NCI-H2029 (cell line): ENCODE data around the gene SPDYE6.
"Not testable (repeated sequence)": the region's sequence is repeated elsewhere in the genome, so short reads cannot be mapped to it uniquely, and the experiment has no call there.

ENCODE experiments used
- DNase-seq: peaks from one replicate; lab custom pipeline; 2025; lab: John Stamatoyannopoulos, UW

SPDYE6 gene, protein sequence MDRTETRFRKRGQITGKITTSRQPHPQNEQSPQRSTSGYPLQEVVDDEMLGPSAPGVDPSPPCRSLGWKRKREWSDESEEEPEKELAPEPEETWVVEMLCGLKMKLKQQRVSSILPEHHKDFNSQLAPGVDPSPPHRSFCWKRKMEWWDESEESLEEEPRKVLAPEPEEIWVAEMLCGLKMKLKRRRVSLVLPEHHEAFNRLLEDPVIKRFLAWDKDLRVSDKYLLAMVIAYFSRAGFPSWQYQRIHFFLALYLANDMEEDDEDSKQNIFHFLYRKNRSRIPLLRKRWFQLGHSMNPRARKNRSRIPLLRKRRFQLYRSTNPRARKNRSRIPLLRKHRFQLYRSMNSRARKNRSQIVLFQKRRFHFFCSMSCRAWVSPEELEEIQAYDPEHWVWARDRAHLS

DNA sequence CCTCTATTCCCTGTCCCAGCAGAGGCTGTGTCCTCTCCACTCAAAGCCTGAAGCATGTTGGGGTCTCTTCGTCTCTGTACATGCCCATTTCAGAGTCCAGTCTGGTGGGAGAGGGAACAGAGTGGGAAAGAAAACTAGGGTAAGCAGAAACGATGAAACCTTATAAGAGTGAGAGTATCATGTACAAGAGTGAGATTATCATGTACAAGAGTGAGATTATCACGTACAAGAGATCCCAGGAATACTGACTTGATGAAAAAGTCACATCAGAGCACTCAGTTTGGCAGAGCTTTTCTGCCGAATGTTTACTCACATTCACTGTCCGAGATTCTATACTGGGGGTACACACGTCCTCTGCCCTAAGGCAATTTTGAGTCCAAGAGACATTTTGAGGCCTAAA lies at the start of gene SPDYE6:
SPDYE6 (minus strand) TSS at position 101 of the 400 bp plus-strand sequence. CDS start 421 bp downstream, outside the sequence.
- not testable (repeated sequence) for DNase-seq

DNA sequence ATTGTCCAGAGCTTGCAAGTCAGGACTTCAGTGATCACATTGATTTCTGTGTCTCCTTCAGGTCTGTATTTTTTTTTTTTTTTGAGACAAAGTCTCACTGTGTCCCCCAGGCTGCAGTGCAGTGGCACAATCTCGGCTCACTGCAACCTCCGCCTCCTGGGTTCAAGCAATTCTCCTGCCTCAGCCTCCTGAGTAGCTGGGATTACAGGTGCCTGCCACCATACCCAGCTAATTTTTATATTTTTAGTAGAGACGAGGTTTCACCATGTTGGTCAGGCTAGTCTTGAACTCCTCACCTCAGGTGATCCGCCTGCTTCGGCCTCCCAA lies 48.6 kb upstream of the SPDYE6 start:
- DNase-seq = not testable (repeated sequence)

DNA sequence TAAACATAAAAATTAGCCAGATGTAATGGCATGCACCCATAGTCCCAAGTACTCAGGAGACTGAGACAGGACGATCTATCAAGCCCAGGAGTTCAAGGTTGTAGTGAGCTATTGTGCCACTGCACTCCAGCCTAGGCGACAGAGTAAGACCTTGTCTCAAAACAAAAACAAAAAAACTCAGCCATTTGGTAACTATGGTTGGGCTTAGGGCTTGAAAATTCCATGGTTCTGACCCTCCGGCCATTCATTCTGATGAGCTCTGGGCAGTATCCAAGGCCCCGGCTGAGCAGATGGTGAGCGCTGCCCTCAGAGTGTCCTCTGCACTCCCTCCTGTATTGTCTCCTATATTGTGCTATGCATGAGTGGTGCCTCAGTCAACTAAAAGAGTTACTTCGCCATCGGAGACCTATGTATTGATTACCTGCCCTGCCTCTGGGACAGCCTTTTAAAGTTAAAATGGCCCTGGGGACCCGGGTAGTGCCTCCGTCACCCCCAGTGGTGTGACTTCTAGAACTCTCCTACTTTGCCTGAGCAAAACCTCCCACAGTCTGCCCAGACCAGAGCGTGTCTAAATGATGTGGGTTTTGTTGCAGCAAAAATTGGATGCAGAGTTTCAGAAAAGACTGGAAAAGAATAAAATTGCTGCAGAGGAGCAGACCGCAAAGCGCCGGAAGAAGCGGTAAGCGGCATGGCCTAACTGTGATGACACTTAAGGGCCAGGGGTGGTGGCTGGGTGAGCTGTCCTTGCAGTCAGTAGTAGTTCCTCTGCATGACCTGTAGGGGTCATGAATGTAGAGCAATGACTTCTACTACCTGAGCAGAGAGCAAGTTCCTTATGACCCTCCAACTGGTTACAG lies 48.0 kb upstream of the SPDYE6 start:
- DNase-seq = peak; percentile 53

DNA sequence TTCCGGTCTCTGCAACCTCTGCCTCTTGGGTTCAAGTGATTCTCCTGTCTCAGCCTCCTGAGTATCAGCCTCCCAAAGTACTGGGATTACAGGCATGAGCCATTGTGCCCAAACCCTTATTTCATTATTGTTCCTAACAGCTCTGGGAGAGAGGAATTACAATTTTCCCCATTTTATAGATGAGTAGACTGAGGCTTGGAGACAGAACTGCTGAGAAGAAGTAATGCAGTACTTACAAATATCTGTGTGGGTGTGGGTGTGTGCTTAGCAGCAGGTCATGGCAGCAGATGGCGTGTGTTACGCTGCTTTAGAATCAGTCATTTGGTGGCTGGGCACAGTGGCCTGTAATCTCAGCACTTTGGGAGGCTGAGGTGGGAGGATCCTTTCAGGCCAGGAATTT lies 47.3 kb upstream of the SPDYE6 start:
- no peak for DNase-seq

DNA sequence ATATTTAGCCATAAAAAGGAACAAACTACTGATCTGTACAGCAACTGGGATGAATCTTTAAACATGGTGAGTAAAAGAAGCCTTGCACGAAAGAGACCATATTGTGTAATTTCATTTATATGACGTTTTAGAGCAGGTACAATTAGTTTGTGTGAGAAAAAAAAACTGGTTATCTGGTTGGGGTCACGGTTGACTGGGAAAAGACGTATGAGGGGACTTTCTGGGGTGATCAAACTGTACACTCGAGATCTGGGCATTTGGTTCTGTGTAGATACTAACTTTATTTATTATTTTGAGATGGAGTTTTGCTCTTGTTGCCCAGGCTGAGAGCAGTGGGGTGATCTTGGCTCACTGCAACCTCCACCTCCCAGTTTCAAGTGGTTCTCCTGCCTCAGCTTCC lies 44.1 kb upstream of the SPDYE6 start:
- DNase-seq = no peak

DNA sequence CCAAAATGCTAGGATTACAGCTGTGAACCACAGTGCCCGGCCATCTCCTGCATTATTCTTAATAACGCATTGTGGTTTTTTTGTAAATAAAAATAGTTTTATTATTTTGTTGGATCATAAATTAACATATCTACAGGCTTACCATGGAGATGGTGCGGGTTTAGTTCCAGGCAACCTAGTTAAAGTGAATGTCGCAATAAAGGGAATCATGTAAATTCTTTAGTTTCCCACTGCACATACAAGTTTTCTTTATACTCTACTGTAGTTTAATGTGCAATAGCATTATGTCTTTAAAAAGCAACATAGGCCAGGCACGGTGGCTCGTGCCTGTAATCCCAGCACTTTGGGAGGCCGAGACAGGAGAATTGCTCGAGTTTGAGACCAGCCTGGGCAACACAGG lies 42.3 kb upstream of the SPDYE6 start:
- DNase-seq = no peak

DNA sequence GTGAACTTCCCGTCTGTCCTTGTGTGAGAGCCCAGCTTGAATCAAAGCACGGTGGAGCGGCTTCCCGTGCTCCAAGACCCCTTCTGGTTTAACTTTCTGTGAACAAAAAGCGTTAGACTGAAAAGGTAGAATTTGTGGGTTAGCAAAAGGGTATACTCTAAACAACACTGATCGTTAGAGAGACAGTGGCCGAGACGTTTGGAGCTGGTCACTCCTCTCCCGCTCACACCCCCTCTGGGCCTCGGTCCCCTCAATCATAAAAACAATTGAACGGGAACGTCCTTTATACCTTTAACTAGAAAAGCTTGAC lies 40.4 kb upstream of the SPDYE6 start:
- DNase-seq = no peak

DNA sequence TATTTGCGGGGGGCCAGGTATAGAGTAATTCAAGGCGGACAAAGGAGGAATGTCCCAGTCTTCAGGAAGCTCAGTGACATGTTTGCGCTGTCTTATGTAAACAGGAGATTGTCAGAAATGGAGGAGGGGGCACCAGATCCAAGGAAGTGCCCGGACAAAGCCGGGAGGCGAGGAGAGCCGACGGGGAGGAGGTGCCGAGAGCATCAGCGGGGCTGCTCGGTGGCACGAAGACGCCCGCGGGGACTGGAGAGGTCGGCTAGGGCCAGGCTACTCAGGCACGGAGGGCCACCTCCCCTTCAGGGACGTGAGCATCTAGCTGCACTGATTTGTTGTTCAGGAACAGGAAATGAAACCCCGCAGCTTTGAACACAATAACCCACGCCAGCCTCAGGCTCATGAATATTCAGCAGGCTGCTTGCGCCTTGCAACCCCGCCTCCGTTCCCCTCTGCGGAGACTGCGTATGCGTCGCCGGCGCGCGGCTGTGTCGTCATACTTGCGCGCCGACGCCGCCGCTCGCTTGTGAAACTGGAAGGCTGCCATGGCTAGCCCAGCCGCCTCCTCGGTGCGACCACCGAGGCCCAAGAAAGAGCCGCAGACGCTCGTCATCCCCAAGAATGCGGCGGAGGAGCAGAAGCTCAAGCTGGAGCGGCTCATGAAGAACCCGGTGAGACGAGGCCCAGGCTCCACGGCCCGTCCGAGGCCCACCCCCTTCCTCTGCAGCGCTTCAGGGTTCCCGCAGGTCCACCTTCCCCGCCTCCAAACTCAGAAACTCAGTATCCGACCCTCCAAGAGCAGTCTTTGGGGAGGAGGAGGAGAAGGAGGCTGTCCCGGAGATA lies 39.8 kb upstream of the SPDYE6 start, which contains the start of gene PRKRIP1:
PRKRIP1 (plus strand) TSS at position 491 of the 837 bp plus-strand sequence; CDS start at position 540, 49 bp downstream.
- peak; percentile 85 for DNase-seq

DNA sequence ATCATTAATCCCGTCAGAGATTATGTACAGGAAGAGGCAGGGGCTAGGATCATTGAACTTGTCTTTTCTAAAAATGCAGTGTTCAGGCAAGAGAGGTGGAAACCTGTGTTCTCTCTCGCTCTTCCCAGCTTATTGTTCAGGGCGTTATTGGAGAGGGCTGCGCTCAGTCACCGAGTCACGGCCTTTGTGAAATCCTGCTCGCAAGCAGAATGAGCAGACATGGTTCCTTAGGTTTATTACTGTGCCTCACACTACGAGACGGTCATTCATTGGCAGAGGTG lies 39.3 kb upstream of the SPDYE6 start:
- no peak for DNase-seq

DNA sequence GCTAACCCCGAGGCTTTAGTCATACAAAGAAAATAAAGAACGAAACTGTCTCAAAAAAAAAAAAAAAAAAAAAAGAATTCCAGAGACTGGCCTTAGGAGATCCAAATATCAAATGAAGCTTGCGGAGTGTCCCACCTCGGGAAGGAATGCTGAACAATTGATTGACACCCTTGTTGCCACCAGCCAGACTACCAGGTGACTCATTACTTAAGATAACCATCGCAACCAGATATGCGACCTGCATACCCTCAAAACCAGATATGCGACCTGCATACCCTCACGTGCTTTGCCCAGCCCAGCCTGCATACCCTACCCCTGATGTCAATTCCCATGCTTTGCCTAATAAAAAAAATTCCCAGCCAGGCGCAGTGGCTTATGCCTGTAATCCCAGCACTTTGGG lies 37.2 kb upstream of the SPDYE6 start:
- no peak for DNase-seq

DNA sequence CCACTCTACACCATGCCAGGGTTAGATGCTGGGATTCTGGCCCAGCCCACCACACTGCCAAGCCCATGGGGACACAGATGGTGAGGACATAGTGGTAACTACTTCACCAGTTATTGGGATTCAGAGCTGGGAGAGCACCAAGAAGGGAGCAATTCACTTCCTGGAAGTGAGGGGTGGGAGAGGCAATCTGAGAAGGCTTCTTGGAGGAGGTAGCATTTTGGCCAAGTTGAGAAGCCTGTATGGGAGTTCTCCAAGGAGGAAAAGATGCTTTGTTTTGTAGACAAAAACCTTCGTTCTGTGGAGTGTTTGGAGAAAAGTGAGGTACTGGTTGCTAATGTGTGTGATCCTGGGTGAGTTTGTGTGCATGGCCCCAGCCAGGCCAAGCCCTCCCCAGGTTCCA lies 36.1 kb upstream of the SPDYE6 start:
- DNase-seq = no peak

DNA sequence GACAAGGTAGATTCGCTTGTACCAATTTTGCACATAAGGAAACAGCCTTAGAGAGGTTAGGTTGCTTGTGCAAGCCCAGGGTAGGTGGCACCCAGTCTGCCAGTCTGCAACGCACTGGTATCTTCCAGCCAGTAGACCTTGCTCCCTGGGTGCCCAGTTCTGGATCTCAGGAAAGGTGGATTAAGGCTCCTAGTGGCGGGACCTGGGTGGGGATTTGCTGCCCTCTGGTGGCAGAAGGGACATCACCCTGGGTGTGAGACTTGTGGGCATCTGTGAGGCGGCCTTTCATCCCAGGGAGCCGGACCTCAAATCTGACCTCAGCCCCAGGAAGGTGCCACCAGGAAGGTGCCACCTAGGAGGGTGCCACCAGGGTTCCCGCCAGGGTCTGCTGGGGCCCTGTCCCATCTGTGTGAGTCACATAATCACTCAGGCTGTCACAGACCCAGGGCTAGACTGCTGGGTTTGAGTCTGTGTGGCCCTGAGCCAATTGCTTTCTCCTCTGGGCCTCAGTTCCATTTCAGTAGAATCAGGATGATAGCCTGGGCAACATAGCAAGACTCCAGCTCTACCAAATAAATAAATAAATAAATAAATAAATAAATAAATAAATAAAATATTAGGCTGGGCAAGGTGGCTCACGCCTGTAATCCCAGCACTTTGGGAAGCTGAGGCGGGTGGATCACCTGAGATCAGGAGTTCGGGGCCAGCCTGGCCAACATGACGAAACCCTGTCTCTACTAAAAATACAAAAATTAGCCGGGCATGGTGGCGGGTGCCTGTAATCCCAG lies 34.6 kb upstream of the SPDYE6 start:
- DNase-seq = peak; percentile 65

DNA sequence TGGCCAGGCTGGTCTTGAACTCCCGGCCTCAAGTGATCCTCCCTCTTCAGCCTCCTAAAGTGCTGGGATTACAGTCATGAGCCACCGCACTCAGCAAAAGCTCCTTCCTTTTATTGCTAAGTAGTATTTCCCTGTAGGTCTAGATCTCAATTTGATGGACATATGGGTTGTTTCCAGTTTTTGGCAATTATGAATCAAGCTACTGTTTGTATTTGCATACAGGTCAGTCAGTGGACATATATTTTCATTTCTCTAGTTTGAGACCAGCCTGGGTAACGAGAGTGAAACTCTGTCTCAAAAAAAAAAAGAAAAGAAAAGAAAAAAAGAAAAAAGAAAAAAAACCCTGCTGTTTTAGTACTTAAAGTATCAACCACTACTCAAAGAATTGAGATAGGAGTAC lies 33.6 kb upstream of the SPDYE6 start:
- DNase-seq = no peak

DNA sequence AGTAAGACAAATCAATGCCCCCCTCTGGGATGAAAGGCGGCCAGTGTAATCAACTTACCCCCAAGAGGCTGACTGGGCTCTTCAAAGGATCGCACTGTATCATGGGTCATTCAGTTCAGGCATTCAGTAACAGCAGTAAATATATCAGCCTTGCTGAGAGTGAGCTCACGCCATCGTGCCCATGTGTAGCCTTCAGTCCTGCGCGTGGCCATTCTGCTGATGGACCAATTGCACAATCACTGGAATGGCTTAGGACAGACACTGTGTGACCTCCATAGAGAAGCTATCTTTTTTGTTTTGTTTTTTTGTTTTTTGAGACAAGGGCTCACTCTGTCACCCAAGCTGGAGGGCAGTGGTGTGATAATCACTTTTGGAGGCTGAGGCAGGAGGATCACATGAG lies 30.8 kb upstream of the SPDYE6 start:
- DNase-seq = no peak

DNA sequence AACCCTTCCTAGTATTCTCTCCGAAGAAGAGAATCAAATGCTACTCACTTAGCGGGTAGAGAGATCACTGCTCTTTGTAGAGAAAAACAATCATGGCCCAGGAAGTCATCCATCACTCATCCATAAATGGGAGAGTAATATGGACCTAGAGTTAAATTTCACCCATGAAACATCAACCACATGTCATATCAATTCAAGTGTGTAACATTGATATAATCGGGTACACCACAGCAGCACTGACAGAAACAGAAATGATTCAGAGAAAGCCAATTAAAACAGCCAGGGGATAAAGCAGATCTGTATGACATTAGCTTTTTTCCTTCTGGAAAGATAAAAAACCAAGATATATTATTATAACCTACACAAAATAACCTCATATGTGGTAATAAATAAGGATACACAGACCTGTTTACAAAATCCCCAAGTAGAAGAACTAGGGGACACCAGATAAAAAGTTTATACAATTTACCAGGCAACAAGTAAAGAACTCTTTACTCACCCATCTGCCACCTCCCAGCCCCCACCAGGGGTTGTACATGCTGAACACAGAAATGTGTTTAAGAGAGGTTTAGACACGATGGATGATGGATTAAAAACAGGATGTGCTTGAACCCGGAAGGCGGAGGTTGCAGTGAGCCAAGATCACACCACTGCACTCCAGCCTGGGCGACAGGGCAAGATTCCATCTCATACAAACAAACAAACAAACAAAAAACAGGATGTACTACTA lies 25.6 kb upstream of the SPDYE6 start:
- not testable (repeated sequence) for DNase-seq

DNA sequence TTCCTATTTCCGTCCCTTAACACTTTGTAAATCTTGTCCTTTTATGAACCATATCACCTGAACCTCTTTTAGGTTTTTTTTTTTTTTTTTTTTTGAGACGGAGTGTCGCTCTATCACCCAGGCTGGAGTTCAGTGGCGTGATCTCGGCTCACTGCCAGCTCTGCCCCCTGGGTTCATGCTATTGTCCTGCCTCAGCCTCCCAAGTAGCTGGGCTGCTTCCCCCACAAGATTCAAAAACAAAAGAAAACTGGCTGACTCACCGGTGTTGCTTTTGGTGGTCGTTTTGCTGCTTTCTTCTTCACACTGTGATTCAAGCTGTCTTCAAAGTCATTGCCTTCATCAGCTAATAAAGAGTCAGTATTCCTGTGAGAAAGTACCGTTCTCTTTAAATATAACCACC lies 24.6 kb upstream of the SPDYE6 start:
- not testable (repeated sequence) for DNase-seq

DNA sequence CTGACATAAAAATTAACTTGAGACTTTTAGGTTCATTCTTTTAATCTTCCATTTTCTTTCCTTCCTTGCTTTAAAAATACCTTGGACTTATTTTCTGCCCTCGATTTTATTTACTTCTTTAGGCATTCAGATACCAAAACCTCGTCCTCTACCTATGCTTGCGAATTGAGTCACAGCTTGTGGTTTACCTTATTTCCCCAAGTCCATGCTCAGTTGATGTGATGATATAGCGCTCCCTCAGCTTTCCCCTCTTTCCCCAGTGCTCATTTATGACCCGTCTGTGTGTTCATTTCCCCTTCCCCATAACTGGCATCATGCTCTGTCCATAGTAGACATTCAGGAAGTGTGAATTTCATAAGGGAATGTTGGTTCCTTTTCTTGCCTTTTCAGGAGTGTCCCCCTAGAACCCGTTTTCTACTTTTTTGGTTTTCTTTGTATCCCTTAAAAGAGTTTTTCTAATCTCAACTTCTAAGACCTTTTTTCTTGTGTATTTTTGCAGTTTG lies 20.8 kb upstream of the SPDYE6 start:
- no peak for DNase-seq

DNA sequence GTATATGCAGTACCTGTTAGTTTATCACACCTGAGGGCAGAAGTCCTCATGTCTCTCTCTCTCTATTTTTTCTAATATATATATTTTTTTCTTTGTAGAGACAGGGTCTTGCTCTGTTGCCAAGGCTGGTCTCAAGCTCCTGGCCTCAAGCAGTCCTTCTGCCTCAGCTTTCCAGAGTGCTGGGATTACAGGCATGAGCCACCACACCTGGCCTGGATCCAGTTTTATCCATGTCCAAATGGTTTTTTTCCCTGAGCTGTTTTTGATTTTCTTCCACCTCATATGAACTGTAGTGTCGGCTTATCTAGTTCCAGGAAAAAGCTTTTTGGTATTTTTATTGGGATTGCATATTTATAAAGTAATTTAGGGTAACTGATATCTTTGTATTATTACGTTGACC lies 16.6 kb upstream of the SPDYE6 start:
- DNase-seq = not testable (repeated sequence)

DNA sequence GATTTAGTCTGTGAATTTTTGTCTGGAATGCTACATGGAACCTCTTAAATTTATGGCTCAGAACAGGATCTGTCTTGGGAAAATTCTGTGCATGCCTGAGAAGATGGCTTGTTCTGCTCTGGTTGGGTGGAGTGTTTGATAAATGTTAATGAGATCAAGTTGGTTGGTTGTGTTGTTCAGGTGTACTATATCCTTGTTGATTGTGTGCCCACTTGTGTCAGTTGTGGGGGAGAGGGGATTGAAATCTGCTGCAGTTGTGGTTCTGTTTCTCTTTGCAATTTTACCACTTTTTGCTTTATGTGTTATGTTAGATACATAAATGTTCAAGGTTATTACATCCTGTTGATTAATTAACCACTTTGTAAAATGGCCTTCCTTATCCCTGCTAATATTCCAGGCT lies 13.8 kb upstream of the SPDYE6 start:
- not testable (repeated sequence) for DNase-seq

DNA sequence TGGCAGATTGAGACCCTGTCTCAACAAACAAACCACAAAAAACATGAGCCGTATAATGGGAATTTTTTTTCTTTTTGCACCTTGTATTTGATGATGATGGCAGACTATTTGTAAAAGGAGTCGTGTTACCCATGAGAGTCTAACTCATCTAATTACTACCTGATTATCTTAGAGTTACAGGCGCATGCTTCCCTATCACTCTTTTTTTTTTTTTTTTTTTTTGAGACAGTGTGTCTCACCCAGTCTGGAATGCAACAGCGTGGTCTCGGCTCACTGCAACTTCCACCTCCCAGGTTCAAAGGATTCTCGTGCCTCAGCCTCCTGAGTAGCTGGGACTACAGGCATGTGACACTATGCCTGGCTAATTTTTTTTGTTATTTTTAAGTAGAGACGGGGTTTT lies 9.1 kb upstream of the SPDYE6 start:
- DNase-seq = not testable (repeated sequence)

DNA sequence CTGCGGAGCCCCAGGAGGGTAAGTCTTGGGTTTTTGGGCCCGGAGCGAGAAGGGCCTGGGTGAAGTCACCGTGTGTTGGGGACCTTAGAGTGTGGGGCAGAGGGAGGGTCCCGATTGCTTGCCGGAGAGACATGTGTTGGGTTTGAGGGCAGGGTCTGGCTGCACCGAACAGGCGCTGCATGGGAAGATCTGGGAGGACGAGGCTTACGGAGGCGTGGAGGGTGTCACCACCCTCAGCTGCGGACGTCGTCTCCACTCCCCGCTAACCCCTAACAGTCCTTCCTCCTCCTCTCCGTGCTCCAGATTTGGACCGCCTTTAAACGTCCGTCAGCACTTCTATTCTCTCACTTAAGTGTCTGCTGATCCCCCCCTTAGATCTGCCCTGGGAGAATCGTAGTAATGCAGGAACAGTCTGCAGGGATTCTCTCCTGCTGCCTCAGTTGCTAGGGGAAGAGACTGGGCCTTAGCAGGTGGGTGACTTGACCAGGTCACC lies 8.2 kb upstream of the SPDYE6 start:
- not testable (repeated sequence) for DNase-seq
